Neural cell (in vitro differentiated cells): ENCODE data around the gene CCDC88C.

ENCODE experiments used
- CTCF ChIP-seq: fragments of 450-650 bp; IDR thresholded peaks from 2 replicates; pipeline ENCODE4 v1.5.1; 2014; ENCODE audit warnings: antibody characterized with exemption, mild to moderate bottlenecking, moderate library complexity; ENCODE audit not compliant: poor library complexity, severe bottlenecking
- EP300 ChIP-seq: fragments of 450-650 bp; conservative IDR thresholded peaks from 2 replicates; pipeline ENCODE4 v1.6.1; 2014; ENCODE audit warnings: antibody characterized with exemption, mild to moderate bottlenecking, moderate library complexity; ENCODE audit not compliant: poor library complexity, severe bottlenecking
- EZH2 ChIP-seq: fragments of 200-600, 300-800 bp; shearing (Covaris generic), sonication (generic); IDR thresholded peaks from 2 replicates; pipeline ENCODE4 v1.6.1; 2014; ENCODE audit warnings: antibody characterized with exemption, low read length, borderline replicate concordance, mild to moderate bottlenecking; ENCODE audit not compliant: insufficient read depth, poor library complexity, severe bottlenecking
- RAD21 ChIP-seq: fragments of 450-650 bp; conservative IDR thresholded peaks from 2 replicates; pipeline ENCODE4 v1.6.1; 2014; ENCODE audit warnings: antibody characterized with exemption, mild to moderate bottlenecking, moderate library complexity
- REST ChIP-seq: IDR thresholded peaks from 2 replicates; pipeline ENCODE4 v1.6.1; 2012; ENCODE audit warnings: borderline replicate concordance
- TAF1 ChIP-seq: IDR thresholded peaks from 2 replicates; pipeline ENCODE4 v1.6.1; 2012; ENCODE audit warnings: low read depth

- TF ChIP-seq CTCF = no peak
- no peak for TF ChIP-seq EP300
- no peak for TF ChIP-seq EZH2
- TF ChIP-seq REST = no peak
- no peak for TF ChIP-seq TAF1
- no peak for TF ChIP-seq RAD21
Observed at GRCh38 chr14:91288876-91289275, 128.7 kb downstream of the CCDC88C start.
